Measurements from ENCODE around the gene CXCL11. TPM values are rescaled to one million over a fixed set of nuclear protein-coding genes. Genes with fewer than 3 reads are reported as not detected.

CXCL11 gene
- polyA plus RNA-seq, 2 of the 4 experiments (the other 2 are of a cell fraction) = not detected

- no peak for ATAC-seq
- Histone ChIP-seq H3K4me1 (no peaks in the 10 kb centered on the region), H3K9me3 (no peaks in the 10 kb centered on the region), H3K4me2 (no peak overlapping the region), H3K27ac (no peak overlapping the region), H3K4me3 (no peak overlapping the region)
- POLR2A ChIA-PET = no interaction called here
- TF ChIP-seq BCL3 (IDR thresholded peaks at IDR 0.05) (no peak), CTCF (IDR thresholded peaks at IDR 0.05) (no peak), CHD4 (IDR thresholded peaks at IDR 0.05; ENCODE audit: borderline replicate concordance) (no peak), ZC3H11A (IDR thresholded peaks at IDR 0.05) (no peak), MYC (IDR thresholded peaks at IDR 0.05; ENCODE audit: borderline replicate concordance, low read length) (no peak), TFCP2L1 (CRISPR knock-in tag; IDR thresholded peaks at IDR 0.05) (no peak), NFE2L2 (conservative IDR thresholded peaks at IDR 0.05; ENCODE audit: low read length) (no peak), CEBPB (IDR thresholded peaks at IDR 0.05) (no peak), PHF8 (IDR thresholded peaks at IDR 0.05; ENCODE audit: borderline replicate concordance, low read depth) (no peak), EP300 (IDR thresholded peaks at IDR 0.05) (no peak), JUNB (IDR thresholded peaks at IDR 0.05) (no peak), ZFP36 (IDR thresholded peaks at IDR 0.05; ENCODE audit: borderline replicate concordance, partially characterized antibody) (no peak), RNF2 (IDR thresholded peaks at IDR 0.05; ENCODE audit: borderline replicate concordance, low read depth) (no peak), HMGXB4 (CRISPR knock-in tag; IDR thresholded peaks at IDR 0.05; ENCODE audit: borderline replicate concordance) (no peak), EHF (CRISPR knock-in tag; IDR thresholded peaks at IDR 0.05) (no peak), CHD2 (IDR thresholded peaks at IDR 0.05; ENCODE audit: low read length, partially characterized antibody) (no peak), HDAC2 (IDR thresholded peaks at IDR 0.05) (no peak), HOXA7 (CRISPR knock-in tag; IDR thresholded peaks at IDR 0.05) (no peak), NPAS2 (CRISPR knock-in tag; IDR thresholded peaks at IDR 0.05; ENCODE audit: borderline replicate concordance) (no peak)
- FAIRE-seq = no peak
- 40% methylated on average over 2 of the region's 2 CpGs for WGBS (ENCODE audit: missing lambda C conversion rate)
- no peak for DNase-seq (ENCODE audit: low read depth in 1 of 2, low spot score in 1 of 2)
- CTCF ChIA-PET = interaction anchor here (1.1 to 1.7 kb wide), 2 partner anchors 11 to 82 kb away, joined by 3 to 5 read pairs; no protein-coding TSS in a partner anchor
Observed at GRCh38 chr4:75997946-75998345, 37.9 kb downstream of the CXCL11 start.

GRCh38 chr4:75997081-75997480 is 38.8 kb downstream of the CXCL11 start:
- H3K4me2 ChIP-seq = no peak overlapping the region
- no peak for ATAC-seq
- ChIA-PET CTCF (interaction anchor here (0.8 to 3.8 kb wide), 9 partner anchors 10 to 96 kb away, joined by 3 to 28 read pairs (median 7); partner anchors contain the start of gene ART3), POLR2A (no interaction called here)
- H3K4me1 ChIP-seq = no peaks in the 10 kb centered on the region
- DNase-seq (ENCODE audit: low read depth in 1 of 2, low spot score in 1 of 2) = no peak
- TF ChIP-seq GATA3 (IDR thresholded peaks at IDR 0.05; ENCODE audit: borderline replicate concordance) (no peak), BCL3 (IDR thresholded peaks at IDR 0.05) (no peak), ZC3H11A (IDR thresholded peaks at IDR 0.05) (no peak)
- no peak overlapping the region for H3K27ac ChIP-seq
- H3K4me3 ChIP-seq = no peak overlapping the region
- FAIRE-seq = no peak
- no peaks in the 10 kb centered on the region for H3K9me3 ChIP-seq
- whole genome bisulfite sequencing (ENCODE audit: missing lambda C conversion rate) = 6% methylated on average over 1 of the region's 1 CpG

Measured in A549 (cell line).